MM.1S (cell line): Measurements from ENCODE around the gene OR13C3.

Experiments used
- DNase-seq: peaks from one replicate; pipeline ENCODE4 v3.0.0-alpha.2; 2015
- H2AFZ ChIP-seq: fragments of 300-600 bp; sonication (generic); 2 replicates; pipeline ENCODE4 v1.6.0; 2016; ENCODE audit warnings: antibody characterized with exemption, low read length
- H3F3A ChIP-seq: fragments of 300-600 bp; sonication (generic); 2 replicates; pipeline ENCODE4 v1.6.1; 2016; ENCODE audit warnings: mild to moderate bottlenecking, antibody characterized with exemption, low read length, moderate library complexity, mixed read lengths; ENCODE audit not compliant: insufficient read depth
- H3K27ac ChIP-seq: fragments of 300-600 bp; sonication (generic); 2 replicates; pipeline ENCODE4 v1.5.1; 2016; ENCODE audit warnings: mild to moderate bottlenecking, low read length
- H3K27me3 ChIP-seq: fragments of 300-600 bp; sonication (generic); replicated peaks from 2 replicates; pipeline ENCODE4 v1.6.0; 2016; ENCODE audit warnings: low read length; ENCODE audit not compliant: insufficient read depth
- H3K36me3 ChIP-seq: fragments of 300-600 bp; sonication (generic); replicated peaks from 2 replicates; pipeline ENCODE4 v1.6.1; 2016; ENCODE audit warnings: mild to moderate bottlenecking, low read length, mixed read lengths; ENCODE audit not compliant: insufficient read depth
- H3K4me1 ChIP-seq: fragments of 300-600 bp; sonication (generic); 2 replicates; pipeline ENCODE4 v1.6.1; 2016; ENCODE audit warnings: low read length, mixed read lengths
- H3K4me2 ChIP-seq: fragments of 300-600 bp; sonication (generic); 2 replicates; pipeline ENCODE4 v1.6.0; 2016; ENCODE audit warnings: low read depth, low read length
- H3K4me3 ChIP-seq: fragments of 300-600 bp; sonication (generic); 2 replicates; pipeline ENCODE4 v1.5.1; 2016; ENCODE audit warnings: low read length, mixed read lengths
- H3K79me2 ChIP-seq: fragments of 300-600 bp; sonication (generic); 2 replicates; pipeline ENCODE4 v1.6.1; 2016; ENCODE audit warnings: mixed run types, low read length, mixed read lengths
- H3K9ac ChIP-seq: fragments of 300-600 bp; sonication (generic); 2 replicates; pipeline ENCODE4 v1.6.1; 2016; ENCODE audit warnings: low read length, mixed read lengths
- H3K9me2 ChIP-seq: fragments of 300-600 bp; sonication (generic); replicated peaks from 2 replicates; pipeline ENCODE4 v1.6.1; 2016; ENCODE audit warnings: mild to moderate bottlenecking, low read length, mixed read lengths; ENCODE audit not compliant: insufficient read depth
- H3K9me3 ChIP-seq: fragments of 300-600 bp; sonication (generic); replicated peaks from 2 replicates; pipeline ENCODE4 v1.6.1; 2016; ENCODE audit warnings: mild to moderate bottlenecking, low read length, mixed read lengths; ENCODE audit not compliant: insufficient read depth
- H4K20me1 ChIP-seq: fragments of 300-600 bp; sonication (generic); 2 replicates; pipeline ENCODE4 v1.6.1; 2016; ENCODE audit warnings: mild to moderate bottlenecking, low read length, moderate library complexity, mixed read lengths; ENCODE audit not compliant: insufficient read depth
- EZH2 ChIP-seq: fragments of 300-600 bp; sonication (generic); optimal IDR thresholded peaks from 2 replicates; pipeline ENCODE3; 2017; ENCODE audit warnings: low read depth, mild to moderate bottlenecking, antibody characterized with exemption, low read length, mixed read lengths
- EZH2phosphoT487 ChIP-seq: fragments of 300-600 bp; sonication (generic); IDR thresholded peaks from 2 replicates; pipeline ENCODE4 v1.6.1; 2018; ENCODE audit warnings: antibody characterized with exemption, low read length
- TF ChIP-seq, protein P1 (sequence below): fragments of 300-600 bp; sonication (generic); IDR thresholded peaks from 2 replicates; pipeline ENCODE4 v1.5.1; 2016; ENCODE audit warnings: antibody characterized with exemption, low read length, mixed read lengths

OR13C3 gene

DNA sequence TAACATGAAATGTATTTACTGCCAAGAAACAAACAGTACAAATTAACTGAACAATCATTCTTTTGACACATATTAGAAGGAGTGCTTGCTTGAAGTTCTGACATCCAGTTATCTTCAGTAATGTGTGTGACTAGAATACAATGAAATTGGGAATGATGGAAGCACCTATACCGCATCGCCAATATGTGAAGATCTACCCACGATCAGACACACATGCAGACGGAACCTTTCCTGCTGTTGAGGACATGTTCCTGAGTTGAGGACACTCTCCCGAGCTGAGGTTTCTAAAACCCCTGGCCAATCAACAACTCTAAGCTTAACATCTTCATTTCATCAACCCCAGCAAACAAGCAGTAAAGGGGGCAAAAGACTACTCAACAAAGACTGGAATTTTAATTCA lies at the start of gene OR13C3:
OR13C3 (minus strand) TSS at position 101 of the 400 bp plus-strand sequence. CDS start 133 bp downstream, outside the sequence.
- TF ChIP-seq EZH2 (no peak), EZH2phosphoT487 (no peak)
- TF ChIP-seq, protein P1, sequence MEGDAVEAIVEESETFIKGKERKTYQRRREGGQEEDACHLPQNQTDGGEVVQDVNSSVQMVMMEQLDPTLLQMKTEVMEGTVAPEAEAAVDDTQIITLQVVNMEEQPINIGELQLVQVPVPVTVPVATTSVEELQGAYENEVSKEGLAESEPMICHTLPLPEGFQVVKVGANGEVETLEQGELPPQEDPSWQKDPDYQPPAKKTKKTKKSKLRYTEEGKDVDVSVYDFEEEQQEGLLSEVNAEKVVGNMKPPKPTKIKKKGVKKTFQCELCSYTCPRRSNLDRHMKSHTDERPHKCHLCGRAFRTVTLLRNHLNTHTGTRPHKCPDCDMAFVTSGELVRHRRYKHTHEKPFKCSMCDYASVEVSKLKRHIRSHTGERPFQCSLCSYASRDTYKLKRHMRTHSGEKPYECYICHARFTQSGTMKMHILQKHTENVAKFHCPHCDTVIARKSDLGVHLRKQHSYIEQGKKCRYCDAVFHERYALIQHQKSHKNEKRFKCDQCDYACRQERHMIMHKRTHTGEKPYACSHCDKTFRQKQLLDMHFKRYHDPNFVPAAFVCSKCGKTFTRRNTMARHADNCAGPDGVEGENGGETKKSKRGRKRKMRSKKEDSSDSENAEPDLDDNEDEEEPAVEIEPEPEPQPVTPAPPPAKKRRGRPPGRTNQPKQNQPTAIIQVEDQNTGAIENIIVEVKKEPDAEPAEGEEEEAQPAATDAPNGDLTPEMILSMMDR = no peak

DNA sequence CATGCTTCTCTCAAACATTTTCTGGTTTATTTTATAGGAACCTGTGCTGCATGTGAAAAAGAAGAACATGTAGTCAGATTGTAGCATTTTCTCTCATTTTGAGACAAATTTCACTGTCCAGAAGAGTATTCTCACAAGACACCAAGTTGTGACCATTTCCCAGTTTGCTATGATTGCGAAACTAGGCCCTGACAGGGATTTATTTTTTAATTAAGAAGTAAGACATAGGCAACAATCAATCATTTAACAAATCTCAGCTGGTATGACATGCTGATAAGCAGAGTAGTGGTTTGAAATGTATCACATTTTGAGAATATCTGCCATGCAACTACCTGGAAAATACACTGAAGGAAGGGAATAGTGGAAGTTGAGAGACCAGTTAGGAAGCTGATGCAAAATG lies 43.9 kb upstream of the OR13C3 start:
- no peak overlapping the region for H3K4me2 ChIP-seq
- no peak overlapping the region for H3K9ac ChIP-seq
- no peak for DNase-seq
- no peak overlapping the region for H3K4me3 ChIP-seq
- H3K4me1 ChIP-seq = no peaks in the 10 kb centered on the region
- H3K36me3 ChIP-seq = no peaks in the 10 kb centered on the region
- H3F3A ChIP-seq = no peaks in the 10 kb centered on the region
- no peaks in the 10 kb centered on the region for H3K9me3 ChIP-seq
- H3K79me2 ChIP-seq = no peaks in the 10 kb centered on the region
- no peaks in the 10 kb centered on the region for H3K9me2 ChIP-seq
- H3K27ac ChIP-seq = no peak overlapping the region
- H3K27me3 ChIP-seq = no peaks in the 10 kb centered on the region
- H4K20me1 ChIP-seq = no peaks in the 10 kb centered on the region
- TF ChIP-seq EZH2 = no peak
- no peak for TF ChIP-seq EZH2phosphoT487
- TF ChIP-seq, protein P1 = no peak
- H2AFZ ChIP-seq = no peak overlapping the region

More for the DNA sequence above, at the start of gene OR13C3:
- no peak within 1 kb of the TSS for H2AFZ ChIP-seq
- no peaks in the 10 kb centered on the region for H3F3A ChIP-seq
- H3K4me3 ChIP-seq = no peak within 1 kb of the TSS
- no peaks in the 10 kb centered on the region for H3K27me3 ChIP-seq
- DNase-seq = no peak
- H4K20me1 ChIP-seq = no peaks in the 10 kb centered on the region
- no peak within 1 kb of the TSS for H3K27ac ChIP-seq
- H3K36me3 ChIP-seq = no peaks in the 10 kb centered on the region
- no peaks in the 10 kb centered on the region for H3K9me3 ChIP-seq
- no peaks in the 10 kb centered on the region for H3K79me2 ChIP-seq
- H3K9ac ChIP-seq = no peak within 1 kb of the TSS
- H3K4me2 ChIP-seq = no peak within 1 kb of the TSS
- H3K9me2 ChIP-seq = no peaks in the 10 kb centered on the region
- H3K4me1 ChIP-seq = no peaks in the 10 kb centered on the region

DNA sequence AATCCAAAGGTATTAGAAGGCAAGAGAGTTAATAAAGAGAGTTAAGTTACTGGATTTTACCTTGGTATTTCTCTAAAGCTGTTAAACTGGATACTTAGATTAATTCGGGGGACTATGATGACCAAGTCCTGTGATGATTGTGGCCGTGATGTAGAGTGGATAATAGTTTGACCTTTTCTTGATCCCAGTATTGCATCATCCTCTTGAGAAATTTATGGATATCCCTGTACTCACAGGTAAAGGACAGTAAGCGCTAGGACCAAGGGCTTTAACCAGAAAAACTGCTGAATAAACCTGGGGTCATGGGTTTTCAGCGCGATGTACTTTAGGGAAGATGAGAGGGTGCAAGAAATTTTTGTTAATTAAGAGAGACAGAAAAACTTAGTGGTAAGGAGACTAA lies 40.6 kb upstream of the OR13C3 start:
- H3K4me2 ChIP-seq = no peak overlapping the region

More for the DNA sequence above, 40.6 kb upstream of the OR13C3 start:
- H3K9me2 ChIP-seq = no peaks in the 10 kb centered on the region
- H2AFZ ChIP-seq = no peak overlapping the region
- H3K36me3 ChIP-seq = no peaks in the 10 kb centered on the region
- H4K20me1 ChIP-seq = no peaks in the 10 kb centered on the region
- H3K4me1 ChIP-seq = no peaks in the 10 kb centered on the region
- no peak overlapping the region for H3K9ac ChIP-seq
- H3K79me2 ChIP-seq = no peaks in the 10 kb centered on the region
- no peak overlapping the region for H3K4me3 ChIP-seq
- no peaks in the 10 kb centered on the region for H3F3A ChIP-seq
- TF ChIP-seq, protein P1 = no peak
- TF ChIP-seq EZH2phosphoT487 (no peak), EZH2 (no peak)
- DNase-seq = no peak
- no peaks in the 10 kb centered on the region for H3K9me3 ChIP-seq
- H3K27me3 ChIP-seq = no peaks in the 10 kb centered on the region
- H3K27ac ChIP-seq = no peak overlapping the region
